OCI-LY3 (cell line): ENCODE results near the gene SGMS2.

Experiments used
- H2AFZ ChIP-seq: fragments of 200-600, 300-600 bp; shearing (Covaris generic); 2 replicates; pipeline ENCODE4 v1.6.0; 2014; ENCODE audit warnings: antibody characterized with exemption, low read depth, low read length
- H3K27ac ChIP-seq: fragments of 200-600, 300-600 bp; sonication (generic); 2 replicates; pipeline ENCODE4 v1.5.1; 2014; ENCODE audit warnings: mild to moderate bottlenecking, low read length, moderate library complexity, mixed read lengths
- H3K27me3 ChIP-seq: fragments of 200-600, 300-600 bp; sonication (generic); 2 replicates; pipeline ENCODE4 v1.6.1; 2014; ENCODE audit warnings: low read depth, low read length, mixed read lengths
- H3K36me3 ChIP-seq: fragments of 200-600, 300-600 bp; sonication (generic); replicated peaks from 2 replicates; pipeline ENCODE3; 2014; ENCODE audit warnings: low read depth, low read length, mixed read lengths
- H3K4me1 ChIP-seq: fragments of 300-600, 200-600 bp; sonication (generic); 2 replicates; pipeline ENCODE4 v1.6.1; 2014; ENCODE audit warnings: low read length, mixed read lengths
- H3K4me2 ChIP-seq: fragments of 200-600, 300-600 bp; sonication (generic); 2 replicates; pipeline ENCODE4 v1.6.1; 2014; ENCODE audit warnings: low read length, mixed read lengths
- H3K4me3 ChIP-seq: fragments of 300-600, 200-600 bp; sonication (generic); 2 replicates; pipeline ENCODE4 v1.5.1; 2014; ENCODE audit warnings: antibody characterized with exemption, mild to moderate bottlenecking, low read length, moderate library complexity
- H3K79me2 ChIP-seq: fragments of 300-600, 200-600 bp; shearing (Covaris generic); 2 replicates; pipeline ENCODE4 v1.6.1; 2014; ENCODE audit warnings: mild to moderate bottlenecking, low read length, mixed read lengths
- H3K9ac ChIP-seq: fragments of 300-600, 200-600 bp; shearing (Covaris generic); 2 replicates; pipeline ENCODE4 v1.6.0; 2014; ENCODE audit warnings: mild to moderate bottlenecking, low read length, moderate library complexity
- H3K9me3 ChIP-seq: fragments of 200-600, 300-600 bp; shearing (Covaris generic); 2 replicates; pipeline ENCODE4 v1.6.1; 2014; ENCODE audit warnings: low read length, mixed read lengths; ENCODE audit not compliant: insufficient read depth
- H4K20me1 ChIP-seq: fragments of 200-600, 300-600 bp; sonication (generic); 2 replicates; pipeline ENCODE4 v1.6.1; 2016; ENCODE audit warnings: low read length, mixed read lengths; ENCODE audit not compliant: insufficient read depth
- CTCF ChIP-seq: fragments of 200-600, 300-600 bp; sonication (generic); IDR thresholded peaks from 2 replicates; pipeline ENCODE4 v1.5.1; 2014; ENCODE audit warnings: antibody characterized with exemption, low read length, low read depth
- EZH2phosphoT487 ChIP-seq: fragments of 200-600 bp; shearing (Covaris generic); IDR thresholded peaks from 2 replicates; pipeline ENCODE4 v1.6.1; 2018; ENCODE audit warnings: antibody characterized with exemption, mixed run types, low read depth

Gene SGMS2

GRCh38 chr4:107930821-107931774 is 106.4 kb downstream of the SGMS2 start, which contains the start of gene CYP2U1:
Gene CYP2U1 (plus strand): TSS chr4:107931549. CDS start chr4:107931644, 95 bp downstream.
- peaks cover 15% of the 10 kb centered on the region for H3K36me3 ChIP-seq
- H3K9ac ChIP-seq: peak within 1 kb of the TSS; percentile 72
- peak within 1 kb of the TSS; percentile 5; the same call in 1 of the 2 replicates for H3K27ac ChIP-seq
- no peaks in the 10 kb centered on the region for H4K20me1 ChIP-seq
- peaks cover 15% of the 10 kb centered on the region for H3K79me2 ChIP-seq
- H3K4me1 ChIP-seq: peaks cover 20% of the 10 kb centered on the region
- H2AFZ ChIP-seq: peak within 1 kb of the TSS; percentile 87
- H3K4me3 ChIP-seq: peak within 1 kb of the TSS; percentile 83
- TF ChIP-seq CTCF (no peak), EZH2phosphoT487 (no peak)
- peak within 1 kb of the TSS; percentile 96 for H3K4me2 ChIP-seq
- H3K9me3 ChIP-seq: no peaks in the 10 kb centered on the region
- no peaks in the 10 kb centered on the region for H3K27me3 ChIP-seq

- Histone ChIP-seq H3K4me1 (peaks cover 27% of the 10 kb centered on the region), H3K4me3 (peak overlapping the region; percentile 83), H3K27me3 (no peaks in the 10 kb centered on the region), H3K9ac (peak overlapping the region; percentile 72), H3K4me2 (peak overlapping the region; percentile 96), H2AFZ (0 out of 2 replicates have a peak overlapping the region, but pooled peaks have one; percentile 27), H4K20me1 (no peaks in the 10 kb centered on the region), H3K36me3 (peaks cover 18% of the 10 kb centered on the region), H3K79me2 (peaks cover 15% of the 10 kb centered on the region), H3K27ac (no peak overlapping the region), H3K9me3 (no peaks in the 10 kb centered on the region)
- TF ChIP-seq EZH2phosphoT487: no peak
- TF ChIP-seq CTCF: no peak
These were observed 107.1 kb downstream of the SGMS2 start for GRCh38 chr4:107931775-107932321.

- H3K36me3 ChIP-seq: peaks cover 26% of the 10 kb centered on the region
- H3K4me1 ChIP-seq: peaks cover 27% of the 10 kb centered on the region
- H3K9me3 ChIP-seq: no peaks in the 10 kb centered on the region
- TF ChIP-seq EZH2phosphoT487 (no peak), CTCF (no peak)
- H3K27me3 ChIP-seq: no peaks in the 10 kb centered on the region
- H3K4me3 ChIP-seq: no peak overlapping the region
- no peaks in the 10 kb centered on the region for H4K20me1 ChIP-seq
- no peak overlapping the region for H3K4me2 ChIP-seq
- H3K27ac ChIP-seq: no peak overlapping the region
- H2AFZ ChIP-seq: no peak overlapping the region
- H3K79me2 ChIP-seq: peaks cover 18% of the 10 kb centered on the region
- no peak overlapping the region for H3K9ac ChIP-seq
These were observed 110.5 kb downstream of the SGMS2 start for GRCh38 chr4:107935246-107935645.

- peak overlapping the region; percentile 43 for H3K4me3 ChIP-seq
- H4K20me1 ChIP-seq: no peaks in the 10 kb centered on the region
- H3K4me2 ChIP-seq: peak overlapping the region; percentile 67
- no peak overlapping the region for H3K9ac ChIP-seq
- TF ChIP-seq EZH2phosphoT487 (no peak), CTCF (no peak)
- peaks cover 14% of the 10 kb centered on the region for H3K79me2 ChIP-seq
- no peaks in the 10 kb centered on the region for H3K9me3 ChIP-seq
- peak overlapping the region; percentile 36 for H3K27ac ChIP-seq
- no peak overlapping the region for H2AFZ ChIP-seq
- H3K27me3 ChIP-seq: no peaks in the 10 kb centered on the region
- peaks cover 25% of the 10 kb centered on the region for H3K4me1 ChIP-seq
- H3K36me3 ChIP-seq: peaks cover 26% of the 10 kb centered on the region
These were observed 112.3 kb downstream of the SGMS2 start for GRCh38 chr4:107937040-107937439.
